ENCODE results near the gene SLC38A1. TPM values are rescaled to one million over a fixed set of nuclear protein-coding genes. Genes with fewer than 3 reads are reported as not detected.
"Not testable (repeated sequence)": the region's sequence is repeated elsewhere in the genome, so short reads cannot be mapped to it uniquely, and the experiment has no call there.

The SLC38A1 gene
- polyA plus RNA-seq, 1 experiment, result 136 TPM

- Histone ChIP-seq H3K9me3 (ENCODE audit: control insufficient read depth, insufficient read depth, low read length) (peaks cover under 1% of the 10 kb centered on the region), H3K27ac (ENCODE audit: low read depth, low read length) (no peak overlapping the region), H3K27me3 (ENCODE audit: control insufficient read depth, insufficient read depth, low read length) (no peaks in the 10 kb centered on the region), H3K4me3 (ENCODE audit: low read depth, low read length) (no peak overlapping the region)
- no peak for DNase-seq (ENCODE audit: low read depth, low spot score)
- ChIA-PET POLR2A (no interaction called here), CTCF (no interaction called here)
- no peak for TF ChIP-seq CTCF (IDR thresholded peaks at IDR 0.05; ENCODE audit: low read depth, low read length)
Measured at GRCh38 chr12:46200551-46200950, 68.3 kb downstream of the SLC38A1 start.

GRCh38 chr12:46198913-46199312, 69.9 kb downstream of the SLC38A1 start:
- CTCF ChIA-PET, result no interaction called here
- POLR2A ChIA-PET, result no interaction called here

GRCh38 chr12:46197883-46198282, 71.0 kb downstream of the SLC38A1 start:
- POLR2A ChIA-PET, result no interaction called here
- peaks cover 7% of the 10 kb centered on the region for H3K9me3 ChIP-seq (ENCODE audit: control insufficient read depth, insufficient read depth, low read length)
- no peak overlapping the region for H3K27ac ChIP-seq (ENCODE audit: low read depth, low read length)
- CTCF ChIA-PET, result interaction anchor here (0.8 kb wide), 1 partner anchor 73 kb away, joined by 3 read pairs; no protein-coding TSS in a partner anchor
- no peak for DNase-seq (ENCODE audit: low read depth, low spot score)
- no peak for TF ChIP-seq CTCF (IDR thresholded peaks at IDR 0.05; ENCODE audit: low read depth, low read length)
- no peak overlapping the region for H3K4me3 ChIP-seq (ENCODE audit: low read depth, low read length)
- H3K27me3 ChIP-seq (ENCODE audit: control insufficient read depth, insufficient read depth, low read length), result no peaks in the 10 kb centered on the region

More at GRCh38 chr12:46198913-46199312, 69.9 kb downstream of the SLC38A1 start:
- Histone ChIP-seq H3K9me3 (ENCODE audit: control insufficient read depth, insufficient read depth, low read length) (peaks cover 7% of the 10 kb centered on the region), H3K27me3 (ENCODE audit: control insufficient read depth, insufficient read depth, low read length) (no peaks in the 10 kb centered on the region), H3K4me3 (ENCODE audit: low read depth, low read length) (no peak overlapping the region), H3K27ac (ENCODE audit: low read depth, low read length) (no peak overlapping the region)
- TF ChIP-seq CTCF (IDR thresholded peaks at IDR 0.05; ENCODE audit: low read depth, low read length), result no peak
- no peak for DNase-seq (ENCODE audit: low read depth, low spot score)

- H3K27ac ChIP-seq (ENCODE audit: low read depth, low read length); POLR2A ChIA-PET; H3K27me3 ChIP-seq (ENCODE audit: control insufficient read depth, insufficient read depth, low read length); H3K4me3 ChIP-seq (ENCODE audit: low read depth, low read length); H3K9me3 ChIP-seq (ENCODE audit: control insufficient read depth, insufficient read depth, low read length); DNase-seq (ENCODE audit: low read depth, low spot score): not testable (repeated sequence)
- CTCF ChIA-PET, result interaction anchor here (1.3 kb wide), 1 partner anchor 66 kb away, joined by 3 read pairs; no protein-coding TSS in a partner anchor
Measured at GRCh38 chr12:46190533-46190932, 78.3 kb downstream of the SLC38A1 start.

- no peak for TF ChIP-seq CTCF (IDR thresholded peaks at IDR 0.05; ENCODE audit: low read depth, low read length)
- H3K27ac ChIP-seq (ENCODE audit: low read depth, low read length), result no peak overlapping the region
- H3K4me3 ChIP-seq (ENCODE audit: low read depth, low read length), result no peak overlapping the region
- DNase-seq (ENCODE audit: low read depth, low spot score), result no peak
- ChIA-PET CTCF (interaction anchor here (1.6 kb wide), 1 partner anchor 63 kb away, joined by 3 read pairs; no protein-coding TSS in a partner anchor), POLR2A (interaction anchor here (0.7 kb wide), 1 partner anchor 9 kb away, joined by 10 read pairs; no protein-coding TSS in a partner anchor)
- no peaks in the 10 kb centered on the region for H3K27me3 ChIP-seq (ENCODE audit: control insufficient read depth, insufficient read depth, low read length)
- H3K9me3 ChIP-seq (ENCODE audit: control insufficient read depth, insufficient read depth, low read length), result no peaks in the 10 kb centered on the region
Measured at GRCh38 chr12:46188170-46188569, 80.7 kb downstream of the SLC38A1 start.
